K562 (cell line): ENCODE data around the gene CDK9. TPM values are rescaled to one million over a fixed set of nuclear protein-coding genes. Genes with fewer than 3 reads are reported as not detected.

ENCODE experiments used
- ATAC-seq: fragments of 200-7000 bp; cut with Tn5 transposase; 3 replicates; pipeline ENCODE4 v1.9.1; 2020; ENCODE audit warnings: moderate library complexity
- BruUV-seq: library from RNA; stranded (reverse); fragments of 400-500 nt; replicated peaks from 2 replicates; lab custom pipeline; 2021; lab: Mats Ljungman, UMichigan
- CTCF ChIA-PET: fragments of 300-600 bp; formaldehyde crosslinking; extraction: SDS; loops from one replicate; lab custom pipeline; 2021; ENCODE audit warnings: low intra/inter-chr PET ratio; lab: Yijun Ruan, JAX
- POLR2A ChIA-PET: fragments of 300-600, 350-650 bp; sonication (Branson Sonifier 250); formaldehyde crosslinking; extraction: SDS; loops from one replicate; lab custom pipeline; 2021; ENCODE audit warnings: antibody characterized with exemption, inconsistent platforms; lab: Yijun Ruan, JAX
- DNase-seq, 4 experiments: peaks; one replicate each; pipeline versions ENCODE4 v3.0.0 to v3.0.0-alpha.2; 2011 to 2018; ENCODE audit warnings: low spot score in 3 of 4, mixed read lengths in 3 of 4; ENCODE audit errors: extremely low read depth in 1 of 4
- FAIRE-seq: peaks from 2 replicates; lab custom pipeline; 2011; peaks lifted over from hg19 to GRCh38; lab: Jason Lieb, UNC
- H2AFZ ChIP-seq: 2 replicates; pipeline ENCODE4 v1.6.0; 2011; ENCODE audit warnings: low read depth, low read length, control low read depth, inconsistent platforms
- H3K27ac ChIP-seq: fragments of 200-600 bp; 3 replicates; pipeline ENCODE4 v1.8.0; 2011; ENCODE audit warnings: low read depth, mild to moderate bottlenecking, control low read depth, inconsistent platforms, low read length, moderate library complexity, mixed read lengths; ENCODE audit errors: extremely low read depth
- H3K27me3 ChIP-seq, 2 experiments: fragments of 300-600 bp in 1 of 2; 2 replicates in 1 of 2; 3 replicates in 1 of 2; pipeline versions ENCODE4 v1.6.0 to v1.8.0; 2011; ENCODE audit warnings: inconsistent platforms in 2 of 2, low read length in 2 of 2, mild to moderate bottlenecking in 1 of 2, mixed read lengths in 1 of 2, moderate library complexity in 1 of 2; ENCODE audit not compliant: control insufficient read depth in 2 of 2, insufficient read depth in 2 of 2
- H3K36me3 ChIP-seq: fragments of 300-600 bp; 3 replicates; pipeline ENCODE4 v1.8.0; 2011; ENCODE audit warnings: mild to moderate bottlenecking, low read length, inconsistent platforms; ENCODE audit not compliant: control insufficient read depth, insufficient read depth
- H3K4me1 ChIP-seq, 2 experiments: fragments of 200-600 bp in 1 of 2; replicated peaks in 1 of 2; 2 replicates in 1 of 2; 3 replicates in 1 of 2; pipeline versions ENCODE4 v1.5.1 to v1.8.0; 2011; ENCODE audit warnings: inconsistent platforms in 2 of 2, low read length in 2 of 2, mild to moderate bottlenecking in 1 of 2, mixed read lengths in 1 of 2, moderate library complexity in 1 of 2; ENCODE audit not compliant: control insufficient read depth in 2 of 2, insufficient read depth in 2 of 2
- H3K4me2 ChIP-seq: 2 replicates; pipeline ENCODE4 v1.6.1; 2011; ENCODE audit warnings: low read length, control low read depth, inconsistent platforms, mixed read lengths; ENCODE audit not compliant: insufficient read depth
- H3K4me3 ChIP-seq: fragments of 200-600 bp; sonication (generic), shearing (Covaris generic); 2 replicates; pipeline ENCODE4 v1.5.1; 2016; ENCODE audit warnings: control low read depth, inconsistent platforms
- H3K79me2 ChIP-seq: fragments of 200-600 bp; 3 replicates; pipeline ENCODE4 v1.8.0; 2011; ENCODE audit warnings: low read length, inconsistent platforms; ENCODE audit not compliant: control insufficient read depth, insufficient read depth
- H3K9ac ChIP-seq, 2 experiments: 2 replicates each; pipeline versions ENCODE4 v1.6.0 to v1.6.1; 2011; ENCODE audit warnings: low read depth in 2 of 2, low read length in 2 of 2, control low read depth in 1 of 2, inconsistent platforms in 1 of 2, mild to moderate bottlenecking in 1 of 2, mixed read lengths in 1 of 2; ENCODE audit not compliant: insufficient read depth in 1 of 2
- H3K9me1 ChIP-seq: one replicate; pipeline ENCODE4 v1.6.0; 2011; ENCODE audit warnings: inconsistent platforms, mild to moderate bottlenecking, low read length, moderate library complexity; ENCODE audit not compliant: control insufficient read depth, insufficient read depth
- H3K9me3 ChIP-seq: replicated peaks from 2 replicates; pipeline ENCODE4 v1.5.1; 2011; ENCODE audit warnings: low read depth, low read length, inconsistent platforms; ENCODE audit not compliant: control insufficient read depth, insufficient read depth
- H4K20me1 ChIP-seq: replicated peaks from 2 replicates; pipeline ENCODE4 v1.6.1; 2011; ENCODE audit warnings: low read length, inconsistent platforms, mixed read lengths; ENCODE audit not compliant: control insufficient read depth, insufficient read depth
- MITF ChIP-seq: IDR thresholded peaks from 2 replicates; pipeline ENCODE4 v1.6.1; 2014; ENCODE audit warnings: antibody characterized with exemption
- POLR2A ChIP-seq: fragments of 450-650 bp; conservative IDR thresholded peaks from 2 replicates; pipeline ENCODE4 v1.6.1; 2016
- POLR2G ChIP-seq: fragments of 200-400 bp; formaldehyde crosslinking; IDR thresholded peaks from 2 replicates; pipeline ENCODE4 v1.6.1; 2017; ENCODE audit warnings: low read depth, mild to moderate bottlenecking, antibody characterized with exemption, low read length, moderate library complexity
- WGBS: fragments of 100-300 bp; shearing (Covaris generic); methylation state at CpG from one replicate; pipeline ENCODE4 v1.1.6; 2016; ENCODE audit warnings: low coverage, mixed read lengths; ENCODE audit not compliant: insufficient coverage; ENCODE audit errors: missing lambda C conversion rate; 5-methylcytosine and 5-hydroxymethylcytosine counted together
- in situ Hi-C: fragments of 300-500 bp; cut with MboI; formaldehyde crosslinking; loops from 4 replicates; pipeline ENCODE4 v1.15.0; 2018; ENCODE audit warnings: inconsistent platforms, mixed read lengths
- intact Hi-C: fragments of 100-400 bp; cut with micrococcal nuclease; formaldehyde crosslinking; loops from 2 replicates; pipeline ENCODE4 v1.14.2; 2022
- polyA plus RNA-seq, 8 experiments: library from polyadenylated mRNA; depleted of rRNA in 4 of 8; stranded (reverse) in 5 of 8; unstranded in 3 of 8; fragments of >200 nt; fragmentation: Nextera tagmentation in 2 of 8; fragmentation: Illumina TruSeq in 1 of 8; extraction: Ambion mirVana in 2 of 8; extraction: Trizol in 1 of 8; gene quantifications; 2 replicates each; pipeline versions ENCODE4 v1.2.1 to v1.2.3, GENCODE V29; 2011 to 2014; ENCODE audit warnings: inconsistent platforms in 1 of 8, missing spikeins in 1 of 8
- total RNA-seq, 7 experiments: library from RNA; depleted of rRNA in 6 of 7; stranded (reverse); fragments of >200 nt in 6 of 7; fragmentation: Illumina TruSeq in 2 of 7; extraction: Trizol in 2 of 7; gene quantifications; 2 replicates each; pipeline versions ENCODE4 v1.2.1 to v1.2.3, GENCODE V29; 2011 to 2021; ENCODE audit warnings: low replicate concordance in 1 of 7

The CDK9 gene
- total and polyA plus RNA-seq, 9 of the 15 experiments (the other 6 are each of a cell fraction or from before 2014, with no cell fraction given): 4.2 to 78.6 (median 33.0) TPM

DNA sequence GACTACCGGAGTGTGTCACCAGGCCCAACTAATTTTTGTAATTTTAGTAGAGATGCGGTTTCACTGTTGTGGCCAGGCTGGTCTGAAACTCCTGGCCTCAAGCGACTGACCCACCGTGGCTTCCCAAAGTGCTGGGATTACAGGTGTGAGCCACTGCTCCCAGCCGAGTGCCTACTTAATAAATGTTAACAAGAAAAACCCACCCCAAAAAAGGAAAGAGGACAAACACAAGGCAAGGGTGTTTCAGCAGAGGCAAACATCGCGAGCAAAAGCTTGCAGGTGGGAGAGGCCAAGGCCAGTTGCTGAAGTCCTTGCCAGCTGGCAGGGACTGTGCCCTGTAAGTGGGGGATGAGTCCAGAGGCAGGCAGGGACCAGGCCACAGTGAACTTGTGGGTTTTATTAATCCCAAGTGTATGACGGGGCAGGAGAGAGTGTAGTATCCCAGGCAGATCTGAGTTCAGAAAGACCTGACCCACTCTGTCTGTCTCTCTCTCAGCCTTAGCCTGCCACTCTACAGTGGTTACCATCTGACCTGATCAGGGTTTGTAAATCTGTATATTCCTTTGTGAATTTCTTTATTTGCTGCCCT, 10.5 kb downstream of the CDK9 start:
- H3K27me3 ChIP-seq: no peaks in the 10 kb centered on the region
- no peak for DNase-seq
- no peaks in the 10 kb centered on the region for H3K9me3 ChIP-seq
- FAIRE-seq: no peak
- ChIA-PET POLR2A (interaction anchor here (1.0 kb wide), 1 partner anchor 8 kb away, joined by 3 read pairs; no protein-coding TSS in a partner anchor), CTCF (interaction anchor here (1.2 kb wide), 1 partner anchor 11 kb away, joined by 3 read pairs; the partner anchor contains the start of gene CDK9)
- H3K36me3 ChIP-seq: peaks cover 20% of the 10 kb centered on the region; the same call in 1 of the 3 replicates
- no peak overlapping the region for H3K4me3 ChIP-seq
- H3K27ac ChIP-seq: no peak overlapping the region
- WGBS: 71% methylated on average over 8 of the region's 8 CpGs
- TF ChIP-seq MITF (no peak), POLR2A (peak; percentile 37), POLR2G (peak; percentile 37; the same call in 1 of the 2 replicates)
- intact Hi-C loops (no loop called here), in situ Hi-C loops (no loop called here)
- no peaks in the 10 kb centered on the region for H4K20me1 ChIP-seq
- no peak overlapping the region for H3K4me2 ChIP-seq
- H3K9me1 ChIP-seq: no peaks in the 10 kb centered on the region
- no peak overlapping the region for H3K9ac ChIP-seq
- ATAC-seq: peak; percentile 4; the same call in 1 of the 3 replicates
- H3K79me2 ChIP-seq: no peaks in the 10 kb centered on the region
- peaks cover 2 to 14% of the 10 kb centered on the region in 2 experiments; a peak in 3 of 5 replicates for H3K4me1 ChIP-seq
- no peak overlapping the region for H2AFZ ChIP-seq
- BruUV-seq: no TSS peak
